OCI-LY3 (cell line): ENCODE data around the gene CCL28.

Experiments
- CTCF ChIP-seq: fragments of 200-600, 300-600 bp; sonication (generic); IDR thresholded peaks from 2 replicates; pipeline ENCODE4 v1.5.1; 2014; ENCODE audit warnings: antibody characterized with exemption, low read length, low read depth
- EZH2phosphoT487 ChIP-seq: fragments of 200-600 bp; shearing (Covaris generic); IDR thresholded peaks from 2 replicates; pipeline ENCODE4 v1.6.1; 2018; ENCODE audit warnings: antibody characterized with exemption, mixed run types, low read depth

GRCh38 chr5:43348861-43349363 is 63.3 kb downstream of the CCL28 start:
- no peak for TF ChIP-seq CTCF
- TF ChIP-seq EZH2phosphoT487 = no peak
